Measurements from ENCODE around the gene TAOK3.

TAOK3 gene

GRCh38 chr12:118345355-118345754 is 27.4 kb downstream of the TAOK3 start:
- in situ Hi-C loops (cut with HindIII; ENCODE audit: low sequenced_read_pairs): no loop called here
- no peak for DNase-seq (ENCODE audit: low read depth, low spot score)
- TF ChIP-seq CTCF (IDR thresholded peaks at IDR 0.05; ENCODE audit: low read depth, low read length): no peak
- H3K4me3 ChIP-seq (ENCODE audit: low read depth, low read length): no peak overlapping the region

DNA sequence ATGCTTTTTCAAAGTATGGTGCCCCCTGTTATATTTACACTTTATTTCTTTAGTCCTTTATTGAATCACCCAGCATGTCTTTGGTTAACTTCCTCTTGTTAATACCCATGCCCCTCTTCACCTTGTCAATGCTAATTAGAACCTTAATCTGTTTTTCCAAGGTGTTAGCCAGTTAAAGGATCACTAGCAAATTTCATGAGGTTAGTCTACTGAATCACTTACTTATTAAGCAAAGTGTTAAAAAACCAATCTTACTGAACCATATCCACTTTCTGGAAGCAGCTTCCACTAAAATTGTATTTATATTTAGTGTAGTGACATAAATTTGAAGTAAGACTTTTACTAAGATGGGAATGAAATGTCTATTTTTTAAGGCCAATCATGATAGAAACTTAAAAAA is 27.9 kb downstream of the TAOK3 start:
- in situ Hi-C loops (cut with HindIII; ENCODE audit: low sequenced_read_pairs): no loop called here
- no peak for TF ChIP-seq CTCF (IDR thresholded peaks at IDR 0.05; ENCODE audit: low read depth, low read length)
- H3K4me3 ChIP-seq (ENCODE audit: low read depth, low read length): no peak overlapping the region

GRCh38 chr12:118342090-118342489 is 30.6 kb downstream of the TAOK3 start:
- H3K4me3 ChIP-seq (ENCODE audit: low read depth, low read length): no peak overlapping the region
- TF ChIP-seq CTCF (IDR thresholded peaks at IDR 0.05; ENCODE audit: low read depth, low read length): no peak
- no peak for DNase-seq (ENCODE audit: low read depth, low spot score)
- in situ Hi-C loops (cut with HindIII; ENCODE audit: low sequenced_read_pairs): no loop called here

More for the DNA sequence above, 27.9 kb downstream of the TAOK3 start:
- DNase-seq (ENCODE audit: low read depth, low spot score): no peak

GRCh38 chr12:118337194-118337838 is 35.4 kb downstream of the TAOK3 start:
- in situ Hi-C loops (cut with HindIII; ENCODE audit: low sequenced_read_pairs): no loop called here
- H3K4me3 ChIP-seq (ENCODE audit: low read depth, low read length): no peak overlapping the region
- no peak for TF ChIP-seq CTCF (IDR thresholded peaks at IDR 0.05; ENCODE audit: low read depth, low read length)
- no peak for DNase-seq (ENCODE audit: low read depth, low spot score)

DNA sequence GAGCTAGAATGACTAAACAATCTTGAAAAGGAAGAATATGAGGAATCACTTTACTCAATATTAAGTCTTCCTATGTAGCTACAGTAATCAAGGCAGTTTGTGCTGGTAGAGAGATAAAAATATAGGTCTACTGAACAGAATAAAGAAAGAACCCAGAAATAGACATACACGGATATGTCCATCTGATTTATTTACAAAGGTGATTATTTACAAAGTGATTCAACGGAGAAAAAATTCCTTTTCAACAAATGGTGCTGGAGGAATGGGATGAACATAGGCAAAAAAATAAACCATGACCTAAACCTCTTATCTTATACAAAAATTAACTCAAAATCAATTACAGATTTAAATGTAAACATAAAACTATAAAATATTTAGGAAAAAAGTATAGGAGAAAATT is 36.6 kb downstream of the TAOK3 start:
- no peak for DNase-seq (ENCODE audit: low read depth, low spot score)
- in situ Hi-C loops (cut with HindIII; ENCODE audit: low sequenced_read_pairs): no loop called here
- H3K4me3 ChIP-seq (ENCODE audit: low read depth, low read length): no peak overlapping the region
- TF ChIP-seq CTCF (IDR thresholded peaks at IDR 0.05; ENCODE audit: low read depth, low read length): no peak

DNA sequence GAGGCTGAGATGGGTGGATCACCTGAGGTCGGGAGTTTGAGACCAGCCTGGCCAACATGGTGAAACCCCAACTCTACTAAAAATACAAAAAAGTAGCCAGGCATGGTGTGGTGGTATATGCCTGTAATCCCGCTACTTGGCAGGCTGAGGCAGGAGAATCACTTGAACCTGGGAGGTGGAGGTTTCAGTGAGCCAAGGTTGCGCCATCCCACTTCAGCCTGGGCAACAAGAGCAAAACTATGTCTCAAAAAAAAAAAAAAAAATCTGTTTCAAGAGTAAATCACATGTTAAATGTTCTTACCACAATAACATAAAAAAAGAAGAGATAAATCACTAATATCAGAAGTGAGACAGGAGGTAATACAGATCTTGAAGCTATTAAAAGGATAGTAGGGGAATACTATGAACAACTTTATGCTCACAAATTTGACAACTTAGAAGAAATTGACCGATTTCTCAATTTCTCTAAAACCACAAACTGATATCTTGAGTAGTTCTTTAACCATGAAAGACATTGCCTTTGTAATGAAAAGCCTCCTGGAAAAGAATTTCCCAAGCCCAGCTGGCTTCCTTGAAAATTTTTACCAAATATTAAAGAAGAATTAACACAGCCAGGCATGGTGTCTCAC is 37.7 kb downstream of the TAOK3 start:
- no peak overlapping the region for H3K4me3 ChIP-seq (ENCODE audit: low read depth, low read length)
- DNase-seq (ENCODE audit: low read depth, low spot score): no peak
- in situ Hi-C loops (cut with HindIII; ENCODE audit: low sequenced_read_pairs): no loop called here
- no peak for TF ChIP-seq CTCF (IDR thresholded peaks at IDR 0.05; ENCODE audit: low read depth, low read length)

Measured in astrocyte of the spinal cord (primary cell).